Lung microvascular endothelial cell (primary cell): ENCODE results near the gene MTFP1. TPM values are rescaled to one million over a fixed set of nuclear protein-coding genes. Genes with fewer than 3 reads are reported as not detected.
"Not testable (repeated sequence)": the region's sequence is repeated elsewhere in the genome, so short reads cannot be mapped to it uniquely, and the experiment has no call there.

Experiments
- DNase-seq, 2 donors: peaks; one replicate each; pipeline versions ENCODE4 v3.0.0 to v3.0.0-alpha.2; 2010; ENCODE audit warnings: low read depth in 2 of 2
- total RNA-seq: library from RNA; depleted of rRNA; stranded (reverse); fragments of >200 nt; gene quantifications from 2 replicates; pipeline ENCODE4 v1.2.1, GENCODE V29; 2014

MTFP1 gene
- total RNA-seq, 1 donor from 2014 or later, result 17.7 TPM

DNA sequence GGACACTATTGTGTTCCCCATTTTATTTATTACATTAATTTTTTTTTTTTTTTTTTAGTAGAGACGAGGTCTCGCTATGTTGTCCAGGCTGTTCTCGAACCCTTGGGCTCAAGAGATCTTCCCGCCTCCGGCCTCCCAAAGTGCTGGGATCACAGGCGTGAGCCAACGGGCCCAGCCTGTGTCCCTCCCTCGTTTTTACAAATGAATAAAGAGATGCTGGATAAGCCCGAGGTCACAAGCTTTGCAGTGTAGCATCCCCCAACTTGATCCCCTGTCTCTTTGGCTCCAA, 297 bp upstream of the MTFP1 start:
- DNase-seq, result no peak

DNA sequence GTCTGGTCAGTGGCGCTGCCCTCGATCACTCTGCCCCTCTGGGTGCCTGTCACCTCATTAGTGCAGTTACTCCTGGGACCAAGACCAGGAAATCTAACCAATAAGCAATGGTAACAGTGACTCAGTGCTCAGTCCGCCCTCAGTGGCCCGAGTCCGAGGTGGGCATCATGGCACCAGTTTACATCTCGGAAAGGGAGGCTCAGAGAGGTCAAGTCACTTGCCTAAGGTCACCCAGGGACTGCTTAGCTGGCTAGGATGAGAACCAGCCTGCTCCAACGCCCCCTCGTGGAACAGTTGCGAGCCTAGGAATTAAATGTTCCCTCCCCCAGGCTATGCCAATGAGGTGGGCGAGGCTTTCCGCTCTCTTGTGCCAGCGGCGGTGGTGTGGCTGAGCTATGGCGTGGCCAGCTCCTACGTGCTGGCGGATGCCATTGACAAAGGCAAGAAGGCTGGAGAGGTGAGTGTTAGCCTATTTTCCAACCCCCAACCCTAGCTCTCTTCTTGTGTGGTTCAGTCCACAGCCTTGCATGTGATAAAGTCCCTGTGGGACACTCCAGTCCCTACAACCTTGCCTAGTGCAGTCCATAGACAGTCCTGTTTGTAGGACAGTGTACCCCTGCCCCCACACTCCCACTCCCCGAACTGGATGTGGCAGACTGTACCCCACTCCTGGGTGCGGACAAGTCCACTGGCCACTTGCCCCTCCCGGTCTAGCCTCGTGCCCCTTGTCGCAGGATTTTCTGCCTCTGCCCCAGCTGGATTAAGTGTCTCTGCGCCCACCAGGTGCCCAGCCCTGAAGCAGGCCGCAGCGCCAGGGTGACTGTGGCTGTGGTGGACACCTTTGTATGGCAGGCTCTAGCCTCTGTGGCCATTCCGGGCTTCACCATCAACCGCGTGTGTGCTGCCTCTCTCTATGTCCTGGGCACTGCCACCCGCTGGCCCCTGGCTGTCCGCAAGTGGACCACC, 1.1 kb downstream of the MTFP1 start:
- DNase-seq, result peak; percentile 82 to 88

DNA sequence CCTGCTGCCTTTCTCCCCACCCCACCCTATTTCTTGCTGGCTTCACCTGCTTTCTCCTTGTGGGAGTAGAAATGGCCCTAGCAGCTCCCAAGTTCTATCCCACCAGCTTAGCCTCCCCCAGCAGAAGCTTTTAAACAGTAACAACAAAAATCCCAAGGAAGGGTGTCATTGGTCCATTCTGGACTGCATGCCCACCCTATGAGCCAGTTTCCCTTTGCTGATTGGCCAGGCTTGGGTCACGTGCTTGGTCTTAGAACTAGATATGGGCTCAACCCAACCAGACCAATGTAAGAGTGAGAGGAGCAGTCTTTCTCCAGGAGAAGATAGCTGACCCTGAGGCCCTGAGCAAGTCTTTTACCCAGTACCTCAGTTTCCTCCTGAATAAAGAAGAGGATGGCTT, 2.3 kb downstream of the MTFP1 start:
- no peak for DNase-seq

DNA sequence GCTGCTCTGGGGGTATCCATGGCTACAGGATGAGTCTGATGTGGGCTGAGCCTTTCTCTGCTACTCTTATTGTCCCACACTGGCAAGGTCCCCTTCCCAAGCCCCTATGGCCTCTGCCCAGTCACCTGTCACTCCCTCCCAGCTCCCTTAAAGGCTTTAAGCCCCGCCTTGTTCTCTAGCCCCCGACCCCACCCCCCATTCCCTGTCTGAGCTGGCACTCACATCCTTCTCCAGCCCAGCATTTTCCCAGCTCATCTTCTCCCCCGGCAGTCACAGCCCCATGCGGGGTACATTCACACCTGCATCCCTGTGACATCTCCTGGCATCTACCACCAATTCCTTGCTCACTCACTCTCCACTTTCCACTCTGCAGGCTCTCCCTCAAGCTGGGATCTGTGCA, 4.3 kb downstream of the MTFP1 start:
- DNase-seq, result no peak

DNA sequence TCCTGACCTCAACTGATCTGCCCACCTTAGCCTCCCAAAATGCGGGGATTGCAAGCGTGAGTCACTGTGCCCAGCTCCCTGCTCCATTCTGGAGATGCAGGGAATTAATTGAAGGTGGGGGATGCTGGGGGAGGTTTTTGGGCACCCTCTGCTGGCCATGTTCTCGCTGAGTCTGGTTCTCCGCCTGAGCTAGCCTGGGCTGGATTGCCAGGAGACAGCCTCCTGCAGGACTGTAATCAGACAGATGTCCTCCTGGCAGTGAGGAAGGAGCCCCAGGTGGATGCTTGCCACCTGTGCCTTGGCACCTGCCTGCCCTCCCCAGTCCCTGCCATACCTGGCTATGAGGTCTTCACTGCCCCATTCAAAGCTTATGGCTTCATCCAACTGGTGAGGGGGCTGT, 5.4 kb downstream of the MTFP1 start:
- no peak for DNase-seq

DNA sequence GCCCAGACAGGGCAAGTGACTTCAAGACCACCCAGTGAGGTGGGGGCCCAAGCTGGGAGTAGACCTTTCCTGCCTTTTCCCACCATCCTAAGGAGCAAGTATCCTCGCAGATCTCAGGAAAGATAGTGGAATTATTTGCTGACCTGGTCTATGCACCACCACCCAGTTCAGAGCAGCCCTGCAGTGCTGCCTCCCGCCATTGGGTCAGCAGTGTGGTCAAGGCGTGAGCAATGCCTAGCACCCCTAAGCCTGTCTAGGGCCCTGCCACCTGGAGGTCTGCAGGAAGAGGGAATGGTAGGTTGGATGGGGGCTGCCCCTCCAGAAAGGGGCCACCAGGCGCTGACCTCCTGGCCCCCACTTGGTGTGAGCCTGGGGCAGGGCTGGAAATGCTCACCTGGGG, 6.5 kb downstream of the MTFP1 start:
- no peak for DNase-seq

DNA sequence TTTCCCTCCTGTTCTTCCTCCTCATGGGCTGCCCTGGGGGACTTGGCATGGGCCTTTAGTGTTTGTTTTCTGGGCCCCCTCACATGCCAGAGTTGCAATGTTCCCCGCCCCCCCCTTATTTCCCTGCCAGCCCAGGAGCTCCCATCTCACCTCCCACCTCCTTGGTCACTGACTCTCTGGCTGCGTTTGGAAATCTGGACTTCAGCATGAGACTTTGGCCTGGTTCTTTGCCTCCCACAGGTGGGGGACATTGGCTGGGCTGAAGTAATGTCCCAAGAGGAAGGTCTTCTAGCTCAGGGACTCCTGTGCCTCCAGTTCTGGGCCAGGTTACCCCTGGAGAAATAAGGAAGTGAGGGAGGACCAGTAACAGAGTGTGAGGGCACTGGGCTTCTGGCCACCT, 7.0 kb downstream of the MTFP1 start:
- no peak for DNase-seq

DNA sequence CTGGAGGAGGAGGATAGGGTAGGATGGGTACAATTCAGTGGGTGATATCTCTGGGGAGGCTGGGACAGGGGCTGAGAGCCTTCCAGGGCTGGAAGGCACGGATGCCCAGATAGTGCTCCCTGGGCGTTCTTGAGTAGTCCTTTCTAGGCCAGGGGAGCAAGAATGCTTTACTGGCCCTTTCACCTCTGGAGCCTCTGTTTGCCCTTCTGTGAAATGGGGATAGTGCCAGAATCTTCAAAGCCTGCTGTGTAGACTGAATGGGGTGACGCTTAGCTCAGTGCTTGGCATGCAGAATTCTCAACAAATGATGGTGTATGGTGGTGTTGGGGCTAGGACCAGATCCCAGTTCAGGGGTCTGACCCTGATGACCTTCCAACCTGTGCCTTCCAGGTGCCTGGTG, 7.7 kb downstream of the MTFP1 start:
- DNase-seq, result no peak

DNA sequence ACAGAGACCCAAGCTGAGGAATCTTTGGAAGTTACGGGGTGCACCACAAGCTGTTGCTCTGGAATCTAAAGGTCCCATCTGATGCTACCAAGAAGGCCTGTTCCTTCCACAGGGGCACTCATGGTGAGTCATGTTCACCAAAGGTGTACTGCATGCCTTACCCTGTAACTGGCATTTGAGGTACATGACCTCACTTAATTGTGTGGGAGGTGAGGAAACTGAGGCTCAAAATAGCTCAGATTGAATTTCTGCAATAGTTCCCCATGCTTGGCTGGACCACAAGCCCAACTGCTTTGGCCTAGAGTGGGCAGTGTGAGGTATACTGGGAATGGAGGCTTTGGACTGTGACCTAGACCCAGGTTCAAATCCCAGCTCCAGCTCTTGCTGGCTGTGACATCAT, 8.2 kb downstream of the MTFP1 start:
- no peak for DNase-seq

DNA sequence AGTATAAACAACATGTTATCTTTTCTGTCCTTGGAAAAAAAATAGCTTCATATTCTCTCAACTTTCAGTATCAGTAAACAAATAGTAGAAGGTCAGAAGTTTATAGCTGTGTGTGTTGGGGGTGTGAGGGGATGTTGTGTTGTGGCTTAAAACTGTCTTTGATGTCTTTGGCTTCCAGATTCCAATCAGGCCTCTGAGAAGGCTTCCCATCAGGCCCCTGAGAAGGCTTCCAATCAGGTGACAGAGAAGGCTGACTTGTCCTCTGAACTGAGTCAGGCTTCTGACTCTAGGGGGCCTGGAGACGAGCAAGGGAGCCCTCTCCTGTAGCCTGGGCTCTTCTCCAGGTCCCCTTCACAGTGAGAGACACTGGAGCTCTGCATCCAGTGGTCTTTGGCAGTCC, 9.3 kb downstream of the MTFP1 start:
- no peak for DNase-seq

DNA sequence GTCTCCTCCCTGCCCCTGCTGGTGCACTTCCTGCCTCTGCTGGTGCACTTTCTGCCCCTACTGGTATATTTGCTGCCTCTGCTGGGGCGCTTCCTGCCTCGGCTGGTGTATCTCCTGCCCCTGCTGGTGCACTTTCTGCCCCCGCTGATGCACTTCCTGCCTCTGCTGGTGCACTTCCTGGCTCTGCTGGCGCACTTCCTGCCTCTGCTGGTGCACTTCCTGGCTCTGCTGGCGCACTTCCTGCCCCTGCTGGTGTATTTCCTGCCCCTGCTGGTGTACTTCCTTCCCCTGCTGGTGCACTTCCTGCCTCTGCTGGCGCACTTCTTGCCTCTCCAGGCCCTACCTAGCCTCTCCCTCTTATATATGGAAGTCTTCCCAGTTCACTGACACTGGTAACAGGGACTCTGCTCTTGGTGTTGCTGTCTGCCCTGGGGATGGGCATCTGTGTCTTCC, 10.1 kb downstream of the MTFP1 start:
- peak in 1 of 2 donors; percentile 68 for DNase-seq

DNA sequence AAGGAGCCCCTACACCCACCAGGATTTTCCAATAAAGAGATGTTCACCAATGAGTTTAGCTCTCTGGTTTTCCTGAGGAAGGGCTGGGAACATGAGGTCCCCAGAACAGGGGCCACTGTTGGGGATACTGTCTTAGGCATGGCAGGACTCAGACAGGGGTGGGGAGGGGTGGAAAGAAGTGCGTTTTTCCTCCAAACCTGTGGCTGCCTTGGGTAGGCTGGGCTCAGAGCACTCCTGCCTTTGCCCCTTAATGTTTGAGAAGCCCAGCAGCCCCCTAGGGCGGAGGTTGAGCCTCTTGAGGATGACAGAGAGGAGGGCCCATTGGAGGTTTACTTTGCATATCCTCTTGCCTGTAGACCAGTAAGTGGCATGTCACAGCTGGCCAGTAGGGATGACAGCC, 10.6 kb downstream of the MTFP1 start:
- no peak for DNase-seq

DNA sequence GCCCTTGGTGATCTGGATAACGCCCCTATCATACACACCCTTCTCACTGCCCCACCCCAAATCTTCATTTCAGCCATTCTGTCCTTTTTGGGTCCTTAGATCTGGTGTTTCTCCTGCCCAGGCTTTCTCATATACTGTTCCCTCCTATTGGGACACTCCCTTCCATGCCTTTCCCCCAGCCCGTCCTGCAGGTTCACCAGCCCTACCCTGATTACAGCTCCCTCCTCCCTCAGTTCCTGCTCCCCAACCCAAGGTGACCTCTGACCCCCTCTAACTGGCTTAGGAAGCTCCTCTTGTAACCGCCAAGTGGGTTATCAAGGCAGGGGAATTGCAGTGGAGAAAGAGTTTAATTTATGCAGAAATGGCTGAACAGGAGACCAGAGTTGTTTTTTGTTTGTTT, 13.0 kb downstream of the MTFP1 start:
- DNase-seq, result no peak

DNA sequence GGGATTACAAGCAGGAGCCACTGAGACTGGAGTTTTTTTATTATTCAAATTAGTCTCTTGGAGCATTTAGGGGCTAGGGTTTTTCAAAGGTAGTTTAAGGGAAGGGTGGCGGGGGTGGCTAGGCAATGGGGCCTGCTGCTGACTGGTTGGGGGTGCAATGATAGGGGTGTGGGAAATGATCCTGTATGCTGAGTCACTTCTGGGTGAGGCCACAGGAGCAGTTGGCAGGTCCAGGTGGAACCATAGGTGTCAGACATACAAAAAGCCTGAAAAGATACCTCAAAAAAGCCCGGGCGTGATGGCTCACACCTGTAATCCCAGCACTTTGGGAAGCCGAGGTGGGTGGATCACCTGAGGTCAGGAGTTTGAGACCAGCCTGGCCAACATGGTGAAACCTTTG, 13.7 kb downstream of the MTFP1 start:
- no peak for DNase-seq

DNA sequence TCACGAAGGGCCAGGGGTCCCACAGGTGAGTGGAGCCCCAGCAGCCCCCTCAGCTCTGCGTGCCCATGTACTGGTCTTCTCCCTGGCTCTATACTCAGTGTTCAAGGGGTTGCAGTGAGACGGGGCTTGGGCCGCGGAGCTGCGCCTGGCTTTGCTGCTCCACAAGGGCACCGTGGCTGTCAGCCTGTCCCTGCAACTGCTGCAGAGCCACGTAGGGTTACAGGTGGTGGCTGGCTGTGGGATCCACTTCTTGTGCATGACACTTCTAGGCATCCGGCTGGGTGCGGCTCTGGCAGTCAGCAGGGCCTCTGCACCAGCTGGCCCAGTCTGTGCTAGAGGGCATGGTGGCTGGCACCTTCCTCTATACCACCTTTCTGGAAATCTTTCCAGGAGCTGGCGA, 14.3 kb downstream of the MTFP1 start:
- DNase-seq, result no peak

DNA sequence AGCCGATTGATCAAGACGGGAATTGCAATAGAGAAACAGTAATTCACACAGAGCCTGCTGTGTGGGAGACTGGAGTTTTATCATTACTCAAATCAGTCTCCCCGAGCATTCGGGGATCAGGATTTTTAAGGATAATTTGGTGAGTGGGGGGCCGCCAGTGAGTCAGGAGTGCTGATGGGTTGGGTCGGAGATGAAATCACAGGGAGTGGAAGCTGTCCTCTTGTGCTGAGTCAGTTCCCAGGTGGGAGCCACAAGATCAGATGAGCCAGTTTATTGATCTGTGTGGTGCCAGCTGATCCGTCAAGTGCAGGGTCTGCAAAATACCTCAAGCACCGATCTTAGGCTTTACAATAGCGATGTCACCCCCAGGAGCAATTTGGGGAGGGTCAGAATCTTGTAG, 15.5 kb downstream of the MTFP1 start:
- DNase-seq, result no peak

DNA sequence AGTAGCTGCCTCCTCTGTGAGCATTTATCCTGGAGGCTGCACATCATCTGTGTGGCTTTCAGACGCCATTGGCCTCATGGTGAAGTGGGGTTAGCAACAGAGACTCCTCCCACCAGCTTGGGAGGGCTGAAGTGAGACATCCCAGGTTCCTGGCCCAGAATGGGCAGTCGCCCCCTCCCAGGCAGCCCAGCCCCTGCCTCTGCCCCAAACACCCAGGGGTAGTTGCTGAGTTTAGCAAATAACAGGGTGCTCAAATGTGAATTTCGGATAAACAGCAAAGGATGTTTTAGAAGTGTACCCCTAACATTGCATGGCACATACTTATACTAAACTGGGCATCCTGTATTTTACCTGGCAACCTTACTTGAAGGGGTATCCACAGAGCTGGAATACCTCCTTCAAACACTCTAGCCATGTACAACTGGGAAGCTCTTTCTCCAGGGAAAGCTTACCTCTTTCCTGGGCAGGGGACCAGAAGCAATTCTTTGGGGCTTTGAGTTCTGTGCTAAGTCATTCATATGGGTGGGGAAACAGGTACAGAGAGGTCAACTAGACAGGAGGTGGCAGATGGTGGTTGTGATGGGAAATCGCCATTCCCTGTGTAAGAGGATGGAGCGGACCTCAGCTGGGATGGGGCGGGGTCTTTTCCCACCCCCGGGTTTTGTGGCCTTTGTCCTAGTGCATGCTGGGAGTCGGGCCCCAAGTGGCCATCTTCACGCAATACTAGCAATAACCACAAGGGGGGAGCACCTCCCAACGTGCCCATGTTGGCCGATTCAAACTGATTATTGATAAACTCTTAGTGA, 19.3 kb downstream of the MTFP1 start:
- peak; percentile 61 to 73 for DNase-seq

DNA sequence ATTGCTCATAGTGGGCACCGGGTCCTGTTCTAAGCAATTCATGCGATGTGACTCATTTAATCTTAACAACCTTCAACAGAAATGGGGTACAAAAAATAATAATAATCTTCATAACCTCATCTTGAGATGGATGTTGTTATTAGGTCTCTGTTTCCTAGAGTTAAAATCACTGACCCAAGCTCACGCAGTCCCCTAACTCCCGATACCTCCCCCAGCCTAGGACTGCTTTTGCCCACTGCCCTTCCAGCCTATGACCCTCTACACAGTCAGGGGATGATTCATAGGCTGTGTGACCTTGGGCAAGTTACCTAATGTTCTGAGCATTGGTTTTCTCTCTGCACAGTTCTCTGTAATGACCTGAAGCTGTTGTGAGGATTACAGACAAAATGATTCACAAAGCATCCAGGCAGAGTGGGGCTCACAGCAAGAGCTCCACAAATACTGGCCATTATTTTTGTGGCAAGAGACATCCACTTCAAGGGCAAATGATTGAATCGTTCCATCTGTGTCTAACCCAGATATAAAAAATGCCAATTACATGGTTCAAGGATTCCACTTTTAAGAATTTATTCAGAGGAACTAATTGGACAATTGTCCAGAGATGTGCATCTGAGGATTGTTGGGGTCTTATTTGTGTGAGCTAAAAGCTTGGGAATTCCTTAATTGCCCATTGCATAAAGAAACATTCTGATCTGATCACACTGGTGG, 20.0 kb downstream of the MTFP1 start:
- DNase-seq, result no peak

DNA sequence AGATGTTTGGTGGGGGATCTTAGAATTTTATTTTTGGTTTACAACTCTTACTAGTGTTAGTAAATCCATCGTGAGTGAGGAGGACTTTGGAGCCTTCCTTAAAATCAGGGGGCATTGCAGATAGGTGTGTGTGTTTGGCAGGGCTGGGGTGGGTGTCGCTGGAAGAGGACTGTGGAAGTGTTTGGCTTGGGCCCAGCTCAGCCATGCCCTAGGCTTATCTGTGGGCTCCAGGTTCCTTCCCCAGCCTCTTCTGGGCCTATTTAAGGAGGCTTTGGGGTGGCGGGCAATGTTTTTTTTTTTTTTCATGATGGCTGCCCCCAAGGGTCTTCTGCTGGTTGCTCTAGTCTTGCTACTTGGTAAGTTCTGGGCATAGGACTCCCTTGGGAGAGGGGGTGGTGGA, 22.1 kb downstream of the MTFP1 start:
- DNase-seq, result no peak

DNA sequence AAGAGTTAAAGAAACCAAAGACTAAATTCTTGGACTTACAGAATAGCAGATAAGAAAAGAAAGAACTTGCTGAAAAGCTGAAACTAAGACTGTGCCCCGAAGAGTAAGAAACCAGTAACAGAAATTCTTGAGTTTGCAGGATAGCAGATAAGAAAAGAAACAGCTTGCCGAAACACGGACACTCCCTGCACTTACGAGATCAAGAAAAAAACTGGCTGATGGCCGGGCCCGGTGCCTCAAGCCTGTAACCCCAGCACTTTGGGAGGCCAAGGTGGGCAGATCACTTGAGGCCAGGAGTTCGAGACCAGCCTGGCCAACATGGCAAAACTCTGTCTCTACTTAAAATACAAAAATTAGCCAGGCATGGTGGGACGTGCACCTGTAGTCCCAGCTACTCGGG, 25.9 kb downstream of the MTFP1 start:
- not testable (repeated sequence) for DNase-seq

DNA sequence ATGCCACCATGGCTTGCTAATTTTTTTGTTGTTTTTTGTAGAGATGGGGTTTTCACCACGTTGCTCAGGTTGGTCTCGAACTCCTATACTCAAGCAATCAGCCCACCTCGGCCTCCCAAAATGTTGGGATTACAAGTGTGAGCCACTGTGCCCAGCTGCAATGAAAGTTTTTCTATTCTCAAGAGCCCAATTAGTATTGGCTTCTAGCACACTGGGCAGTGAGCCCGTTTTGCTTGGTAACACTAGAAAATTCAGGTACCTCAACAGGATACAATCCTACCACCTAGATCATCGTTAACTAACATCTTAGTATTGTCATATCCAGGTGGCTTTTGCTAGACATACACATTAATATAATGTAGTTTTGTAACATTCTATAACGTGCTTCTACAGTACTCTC, 27.3 kb downstream of the MTFP1 start:
- no peak for DNase-seq
